GM23248 (cell line): ENCODE data around the gene TRAPPC8.

Experiments
- EZH2 ChIP-seq: fragments of 200-600 bp; sonication (generic); IDR thresholded peaks from 2 replicates; pipeline ENCODE4 v1.6.1; 2018; ENCODE audit warnings: antibody characterized with exemption, mild to moderate bottlenecking; ENCODE audit not compliant: insufficient read depth, poor library complexity, severe bottlenecking
- EZH2phosphoT487 ChIP-seq: fragments of 200-600 bp; sonication (generic); IDR thresholded peaks from 2 replicates; pipeline ENCODE4 v1.6.1; 2018; ENCODE audit warnings: antibody characterized with exemption, moderate library complexity, mild to moderate bottlenecking, low read depth; ENCODE audit not compliant: insufficient read depth

DNA sequence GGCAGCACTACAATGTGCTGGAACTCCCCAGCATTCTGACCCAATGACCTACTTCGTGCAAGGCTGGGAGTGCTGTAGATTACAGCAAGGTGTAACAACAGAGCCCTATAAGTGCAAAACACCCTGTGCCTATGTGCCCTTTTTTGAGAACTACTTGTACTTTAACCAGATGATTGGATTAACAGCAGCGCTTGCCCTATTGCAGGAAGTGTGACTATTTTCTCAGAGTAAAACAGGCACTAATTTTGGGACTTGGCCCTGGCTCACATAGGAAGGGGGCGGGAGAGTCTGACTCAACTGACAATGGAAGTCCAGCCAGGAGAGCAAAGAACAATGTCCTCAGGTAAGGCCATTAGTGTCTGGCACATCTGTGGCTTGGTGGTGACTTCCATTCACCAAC lies 40.1 kb upstream of the TRAPPC8 start:
- TF ChIP-seq EZH2 (no peak), EZH2phosphoT487 (no peak)
